Natural killer cell (primary cell): ENCODE data around the gene DAZAP1. TPM values are rescaled to one million over a fixed set of nuclear protein-coding genes. Genes with fewer than 3 reads are reported as not detected.

Experiments
- ATAC-seq, 3 donors: fragments of 150-1000 bp in 2 of 3; fragments of 200-7000 bp in 1 of 3; cut with Tn5 transposase; 1 replicate in 1 of 3; 2 replicates in 2 of 3; pipeline ENCODE4 v1.10.0; 2021; ENCODE audit warnings: mild to moderate bottlenecking in 2 of 3, moderate library complexity in 2 of 3
- DNase-seq, 2 donors: peaks; one replicate each; pipeline versions ENCODE4 v3.0.0 to v3.0.0-alpha.2; 2013 to 2021; ENCODE audit warnings: mixed read lengths in 1 of 2
- H3K27ac ChIP-seq: one replicate; pipeline ENCODE4 v1.5.1; 2013; ENCODE audit warnings: mild to moderate bottlenecking, low read length
- H3K27me3 ChIP-seq: one replicate; pipeline ENCODE4 v1.6.1; 2013; ENCODE audit warnings: low read length; ENCODE audit not compliant: control insufficient read depth, insufficient read depth
- H3K36me3 ChIP-seq: one replicate; pipeline ENCODE4 v1.6.1; 2013; ENCODE audit warnings: low read length; ENCODE audit not compliant: control insufficient read depth, insufficient read depth
- H3K4me1 ChIP-seq: one replicate; pipeline ENCODE4 v1.6.1; 2013; ENCODE audit warnings: low read length; ENCODE audit not compliant: control insufficient read depth, insufficient read depth
- H3K4me3 ChIP-seq: one replicate; pipeline ENCODE4 v1.5.1; 2013; ENCODE audit warnings: low read length
- H3K9me3 ChIP-seq: one replicate; pipeline ENCODE4 v1.6.1; 2013; ENCODE audit warnings: low read length; ENCODE audit not compliant: control insufficient read depth, insufficient read depth
- H3K27ac Mint-ChIP-seq, 2 donors: one replicate each; pipeline ENCODE4 v1.8.0; 2022; ENCODE audit warnings: mild to moderate bottlenecking in 2 of 2, mixed read lengths in 2 of 2, moderate library complexity in 1 of 2
- H3K27me3 Mint-ChIP-seq, 2 donors: one replicate each; pipeline ENCODE4 v1.8.0; 2022; ENCODE audit warnings: low read depth in 2 of 2, mixed read lengths in 2 of 2
- H3K36me3 Mint-ChIP-seq: one replicate; pipeline ENCODE4 v1.8.0; 2022; ENCODE audit warnings: mixed read lengths
- H3K4me1 Mint-ChIP-seq, 2 donors: one replicate each; pipeline ENCODE4 v1.8.0; 2022; ENCODE audit warnings: mixed read lengths in 2 of 2
- H3K4me3 Mint-ChIP-seq: one replicate; pipeline ENCODE4 v1.8.0; 2022; ENCODE audit warnings: mild to moderate bottlenecking, moderate library complexity, mixed read lengths
- H3K9me3 Mint-ChIP-seq, 2 donors: one replicate each; pipeline ENCODE4 v1.8.0; 2022; ENCODE audit warnings: mixed read lengths in 2 of 2
- CTCF ChIP-seq: fragments of 200-600 bp; IDR thresholded peaks from one replicate; pipeline ENCODE4 v1.8.0; 2022; ENCODE audit warnings: antibody characterized with exemption
- WGBS: methylation state at CpG from one replicate; pipeline ENCODE4 v1.1.7; 2013; ENCODE audit warnings: missing lambda C conversion rate; ENCODE audit not compliant: insufficient coverage; 5-methylcytosine and 5-hydroxymethylcytosine counted together
- intact Hi-C: fragments of 100-400 bp; cut with micrococcal nuclease; formaldehyde crosslinking; loops from one replicate; pipeline ENCODE4 v1.14.2; 2022
- total RNA-seq, 4 donors: library from RNA; stranded (reverse); fragments of 120-200 nt in 1 of 4; gene quantifications; one replicate each; pipeline versions ENCODE4 v1.2.3 to v1.2.4, GENCODE V29; 2013 to 2022

Gene DAZAP1
- total RNA-seq, 3 donors from 2014 or later (not counting 1 experiment from before 2014, with no cell fraction given): 166 to 207 (median 170) TPM

- peak within 1 kb of the TSS; percentile 85 for H3K27ac ChIP-seq
- H3K9me3 ChIP-seq: no peaks in the 10 kb centered on the region
- Mint-ChIP-seq H3K36me3 (no peaks in the 10 kb centered on the region), H3K9me3 (no peaks in the 10 kb centered on the region), H3K27me3 (no peaks in the 10 kb centered on the region), H3K4me3 (peak within 1 kb of the TSS; percentile 98), H3K4me1 (peaks cover 9 to 25% of the 10 kb centered on the region in 2 donors), H3K27ac (peak within 1 kb of the TSS; percentile 92 to 97)
- WGBS: under 1% methylated on average over 71 of the region's 71 CpGs
- intact Hi-C loops: loop anchor here (1.0 kb wide), 1 partner anchor 11 kb away; the partner anchor contains the start of gene PCSK4
- DNase-seq: peak; percentile 89 to 94
- ATAC-seq: peak; percentile 95 to 97 (median 97)
- no peaks in the 10 kb centered on the region for H3K27me3 ChIP-seq
- TF ChIP-seq CTCF: no peak
- peak within 1 kb of the TSS; percentile 86 for H3K4me3 ChIP-seq
- H3K36me3 ChIP-seq: peaks cover 2% of the 10 kb centered on the region
- H3K4me1 ChIP-seq: peaks cover 25% of the 10 kb centered on the region
Measured at GRCh38 chr19:1478934-1479707, 71.7 kb downstream of the DAZAP1 start, which contains the start of gene C19orf25. TSS of gene C19orf25 (minus strand) at chr19:1479215. CDS start at chr19:1478903, 312 bp downstream.

- Histone ChIP-seq H3K27me3 (no peaks in the 10 kb centered on the region), H3K4me1 (peaks cover 25% of the 10 kb centered on the region), H3K36me3 (peaks cover 2% of the 10 kb centered on the region), H3K4me3 (no peak overlapping the region), H3K9me3 (no peaks in the 10 kb centered on the region), H3K27ac (no peak overlapping the region)
- H3K9me3 Mint-ChIP-seq: no peaks in the 10 kb centered on the region
- no peak overlapping the region for H3K27ac Mint-ChIP-seq
- no peak overlapping the region for H3K4me3 Mint-ChIP-seq
- no peak for TF ChIP-seq CTCF
- no peak for DNase-seq
- intact Hi-C loops: no loop called here
- H3K4me1 Mint-ChIP-seq: peaks cover 9 to 25% of the 10 kb centered on the region in 2 donors
- 93% methylated on average over 26 of the region's 26 CpGs for WGBS
- no peak for ATAC-seq
- no peaks in the 10 kb centered on the region for H3K36me3 Mint-ChIP-seq
- no peaks in the 10 kb centered on the region for H3K27me3 Mint-ChIP-seq
Measured at GRCh38 chr19:1481224-1481892, 74.0 kb downstream of the DAZAP1 start.

GRCh38 chr19:1481893-1482360 is 74.5 kb downstream of the DAZAP1 start:
- H3K4me3 Mint-ChIP-seq: no peak overlapping the region
- Histone ChIP-seq H3K9me3 (no peaks in the 10 kb centered on the region), H3K4me1 (peaks cover 25% of the 10 kb centered on the region), H3K4me3 (no peak overlapping the region), H3K27me3 (no peaks in the 10 kb centered on the region), H3K36me3 (peaks cover 2% of the 10 kb centered on the region), H3K27ac (no peak overlapping the region)
- no peaks in the 10 kb centered on the region for H3K36me3 Mint-ChIP-seq
- no peak for ATAC-seq
- TF ChIP-seq CTCF: no peak
- H3K9me3 Mint-ChIP-seq: no peaks in the 10 kb centered on the region
- intact Hi-C loops: no loop called here
- 86% methylated on average over 36 of the region's 36 CpGs for WGBS
- no peak overlapping the region for H3K27ac Mint-ChIP-seq
- DNase-seq: no peak
- peaks cover 9 to 25% of the 10 kb centered on the region in 2 donors for H3K4me1 Mint-ChIP-seq
- H3K27me3 Mint-ChIP-seq: no peaks in the 10 kb centered on the region
